Ovary (tissue), 3 donors: Measurements from ENCODE around the gene DENND4C.

ENCODE experiments used
- CTCF ChIP-seq, 3 donors: fragments of 450-650 bp in 2 of 3; fragments of 200-600 bp in 1 of 3; IDR thresholded peaks; one replicate each; pipeline versions ENCODE4 v1.5.1 to v1.8.0; 2016 to 2022; ENCODE audit warnings: antibody characterized with exemption in 3 of 3, mild to moderate bottlenecking in 1 of 3
- EP300 ChIP-seq: sonication (generic); formaldehyde crosslinking; IDR thresholded peaks from one replicate; pipeline ENCODE4 v1.6.1; 2017; ENCODE audit warnings: antibody characterized with exemption
- POLR2A ChIP-seq: fragments of 450-650 bp; IDR thresholded peaks from one replicate; pipeline ENCODE4 v1.6.1; 2017; ENCODE audit warnings: antibody characterized with exemption, mild to moderate bottlenecking, moderate library complexity
- donor health status: DM: no; HTN: no; CAD: no.

GRCh38 chr9:19198406-19198805, 32.1 kb upstream of the DENND4C start:
- TF ChIP-seq CTCF (IDR thresholded peaks at IDR 0.05) (no peak), POLR2A (no peak), EP300 (no peak)
